IPS DF 4.7 (cell line): Measurements from ENCODE around the gene ZNF438.
"Not testable (repeated sequence)": the region's sequence is repeated elsewhere in the genome, so short reads cannot be mapped to it uniquely, and the experiment has no call there.

ENCODE experiments used
- DNase-seq: peaks from one replicate; pipeline ENCODE4 v3.0.0-alpha.2; 2013; ENCODE audit warnings: low spot score; ENCODE audit errors: extremely low read depth

ZNF438 gene

DNA sequence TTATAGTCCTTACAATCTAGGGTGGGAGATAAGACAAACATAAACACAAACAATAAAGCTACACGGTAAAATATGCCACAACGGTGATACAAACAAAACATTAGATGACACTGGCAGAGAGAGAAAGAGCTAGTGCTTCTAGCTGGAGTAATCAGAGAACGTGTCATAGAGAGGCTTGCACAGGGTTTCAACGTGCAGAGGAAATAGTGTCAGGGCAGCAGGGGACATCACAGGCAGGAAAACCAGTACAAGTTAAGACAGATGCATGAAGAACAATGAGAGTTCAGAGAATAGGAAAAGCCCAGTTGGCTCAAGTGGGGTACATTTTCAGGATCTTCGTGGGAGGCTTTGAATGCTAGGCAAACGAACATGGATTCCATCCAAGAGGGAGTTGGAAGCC lies 91.4 kb downstream of the ZNF438 start:
- no peak for DNase-seq

DNA sequence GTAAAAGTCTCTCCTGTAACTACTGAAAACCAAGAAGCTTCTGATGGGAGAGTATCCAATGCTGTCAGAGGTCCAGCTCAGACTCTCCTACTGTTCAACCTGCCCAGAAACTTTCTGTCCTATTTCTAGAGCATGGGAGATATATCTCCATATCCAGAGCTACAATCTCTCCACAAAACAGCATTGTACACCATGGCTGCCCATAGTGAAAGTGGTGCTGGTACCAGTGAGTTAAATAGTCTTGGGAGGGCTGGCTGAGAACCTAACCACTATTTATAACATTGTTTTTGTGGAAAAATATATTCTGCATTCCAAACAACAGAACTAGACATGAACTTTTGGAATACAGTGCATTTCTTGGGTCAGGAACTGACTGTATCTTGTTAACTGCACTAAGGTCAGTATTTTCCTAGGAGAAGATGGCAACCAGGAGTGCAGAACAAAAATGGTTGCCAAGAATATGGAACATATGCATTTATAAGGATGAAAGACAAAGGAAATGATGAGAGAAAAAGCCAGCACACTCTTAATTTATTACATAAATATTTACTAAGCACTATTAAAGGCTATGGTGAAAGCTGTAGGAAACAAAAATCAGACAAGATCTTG lies 91.9 kb downstream of the ZNF438 start:
- no peak for DNase-seq

DNA sequence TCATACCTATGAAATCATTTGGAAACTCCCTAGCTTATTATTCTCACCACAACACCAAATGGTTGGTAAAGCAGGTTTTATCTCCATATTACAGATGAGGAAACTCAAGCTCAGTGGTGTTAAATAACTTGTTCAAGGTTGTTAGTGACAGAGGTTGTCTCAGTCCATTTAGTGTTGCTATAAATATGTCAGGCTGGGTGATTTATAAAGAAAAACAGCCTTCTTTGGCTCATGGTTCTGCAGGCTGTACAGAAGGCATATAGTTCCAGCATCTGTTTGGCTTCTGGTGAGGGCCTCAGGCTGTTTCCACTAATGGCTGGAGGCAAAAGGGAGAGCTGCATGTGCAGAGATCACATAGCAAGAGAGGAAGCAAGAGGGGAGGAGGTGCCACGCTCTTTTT lies 96.6 kb downstream of the ZNF438 start:
- DNase-seq = no peak

DNA sequence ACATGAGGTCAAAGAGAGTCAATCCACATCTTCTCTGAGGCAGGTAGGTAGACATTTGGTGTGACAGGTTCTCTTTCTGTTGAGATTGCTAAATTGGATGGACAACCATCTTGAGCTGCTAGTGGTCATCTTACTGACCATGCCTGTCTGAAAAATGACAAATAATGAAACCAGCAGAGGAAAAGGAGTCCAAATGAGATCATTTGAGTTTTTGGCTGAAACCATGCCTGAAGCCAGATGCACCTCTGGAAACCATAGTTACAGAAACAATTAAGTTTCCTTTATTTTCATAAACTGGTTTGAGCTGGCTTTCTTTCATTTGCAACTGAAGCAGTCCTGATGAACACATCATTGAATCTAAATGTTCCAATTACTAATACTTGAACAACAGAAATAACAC lies 100.6 kb downstream of the ZNF438 start:
- no peak for DNase-seq

DNA sequence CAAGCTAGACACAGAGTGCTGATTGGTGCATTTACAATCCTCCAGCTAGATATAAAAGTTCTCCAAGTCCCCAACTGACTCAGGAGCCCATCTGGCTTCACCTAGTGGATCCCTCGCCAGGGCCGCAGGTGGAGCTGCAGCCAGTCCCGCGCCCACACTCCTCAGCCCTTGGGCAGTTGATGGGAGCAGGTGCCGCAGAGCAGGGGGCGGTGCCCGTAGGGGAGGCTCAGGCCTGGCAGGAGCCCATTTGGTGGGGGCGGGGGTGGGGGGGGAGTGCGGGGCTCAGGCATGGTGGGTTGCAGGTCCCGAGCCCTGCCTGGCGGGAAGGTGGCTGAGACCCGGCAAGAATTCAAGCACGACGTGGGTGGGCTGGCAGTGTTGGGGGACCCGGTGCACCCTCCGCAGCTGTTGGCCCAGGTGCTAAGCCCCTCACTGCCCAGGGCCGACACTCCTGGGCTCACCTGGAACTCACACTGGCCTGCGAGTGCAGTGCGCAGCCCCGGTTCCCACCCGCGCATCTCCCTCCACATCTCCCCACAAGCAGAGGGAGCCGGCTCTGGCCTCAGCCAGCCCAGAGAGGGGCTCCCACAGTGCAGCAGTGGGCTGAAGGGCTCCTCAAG lies 101.7 kb downstream of the ZNF438 start:
- no peak for DNase-seq

DNA sequence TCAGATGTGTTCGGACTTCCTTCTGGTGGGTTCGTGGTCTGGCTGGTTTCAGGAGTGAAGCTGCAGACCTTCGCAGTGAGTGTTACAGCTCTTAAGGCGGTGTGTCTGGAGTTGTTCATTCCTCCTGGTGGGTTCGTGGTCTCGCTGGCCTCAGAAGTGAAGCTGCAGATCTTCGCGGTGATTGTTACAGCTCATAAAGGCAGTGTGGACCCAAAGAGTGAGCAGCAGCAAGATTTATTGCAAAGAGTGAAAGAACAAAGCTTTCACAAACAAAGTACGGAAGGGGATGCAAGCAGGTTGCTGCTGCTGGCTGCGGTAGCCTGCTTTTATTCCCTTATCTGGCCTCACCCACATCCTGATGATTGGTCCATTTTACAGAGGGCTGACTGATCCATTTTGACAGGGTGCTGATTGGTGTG lies 102.3 kb downstream of the ZNF438 start:
- not testable (repeated sequence) for DNase-seq

DNA sequence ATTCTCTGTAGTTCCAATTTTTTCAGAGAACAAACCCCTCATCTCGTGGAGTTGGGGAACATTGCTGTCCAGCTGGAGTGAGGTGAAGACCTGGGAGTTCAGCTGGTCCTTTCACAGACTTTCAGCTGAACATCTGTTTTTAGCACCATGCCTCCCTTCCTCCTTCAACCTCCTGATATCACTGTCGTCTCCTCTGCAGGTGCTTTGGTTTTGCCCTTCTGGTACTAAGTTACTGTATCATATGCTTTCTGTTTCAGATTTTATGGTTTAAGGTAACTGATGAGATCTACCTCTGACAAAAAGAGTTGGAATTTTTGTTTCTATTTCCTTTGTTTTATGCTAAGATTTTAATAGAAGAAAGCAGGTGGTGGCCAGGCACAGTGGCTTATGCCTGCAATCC lies 102.9 kb downstream of the ZNF438 start:
- no peak for DNase-seq

DNA sequence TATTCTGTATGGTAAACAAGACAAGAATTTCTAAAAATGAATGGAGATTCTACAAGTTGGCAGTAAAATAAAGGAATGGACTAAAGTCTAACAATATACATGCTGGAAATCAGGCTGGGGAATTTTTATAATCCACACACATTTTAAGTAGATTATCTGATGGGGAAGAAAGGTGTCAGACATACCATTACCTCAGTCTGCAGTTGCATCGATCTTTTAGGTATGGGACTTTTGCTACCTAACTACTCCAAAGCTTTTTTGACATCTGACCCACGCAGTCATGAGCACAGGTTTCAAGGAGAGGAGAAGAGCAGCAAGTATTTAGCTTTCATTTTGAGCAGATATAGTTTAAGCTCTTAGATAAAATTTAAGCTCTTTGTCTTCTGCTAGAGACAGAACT lies 113.0 kb downstream of the ZNF438 start:
- no peak for DNase-seq

DNA sequence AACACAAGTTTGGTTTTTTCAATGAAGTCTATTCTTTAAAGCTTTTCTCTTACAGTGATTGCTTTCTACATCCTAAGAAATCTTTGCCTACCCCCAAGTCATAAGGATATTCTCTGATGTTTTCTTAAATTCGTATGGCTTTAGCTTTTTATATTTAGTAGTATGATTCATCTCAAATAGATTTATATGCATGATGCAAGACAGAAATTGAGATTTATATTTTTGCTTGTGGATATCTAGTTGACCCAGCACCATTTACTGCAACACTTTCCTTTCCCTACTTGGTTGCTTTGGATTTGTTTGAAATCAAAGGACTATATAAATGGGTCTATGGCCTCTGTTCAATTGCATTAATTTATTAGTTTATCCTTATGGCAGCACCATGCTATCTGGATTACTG lies 113.9 kb downstream of the ZNF438 start:
- DNase-seq = no peak

DNA sequence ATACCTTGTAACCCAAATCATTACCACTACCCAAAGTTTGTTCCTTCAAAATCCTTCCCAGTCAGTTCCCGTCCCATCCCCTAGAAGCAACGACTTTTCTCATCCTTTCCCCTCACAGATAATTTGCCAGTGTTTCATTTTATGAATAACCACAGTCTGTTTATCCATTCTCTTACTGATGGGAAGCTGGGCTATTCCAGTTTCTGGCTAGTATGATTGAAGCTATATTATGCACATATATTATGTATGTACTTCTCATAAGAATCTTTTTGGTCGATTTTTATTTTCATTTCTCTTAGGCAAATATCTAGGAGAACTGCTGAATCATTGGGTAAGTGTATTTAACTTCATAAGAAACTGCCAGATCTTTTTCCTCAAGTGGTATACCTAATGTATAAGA lies 114.6 kb downstream of the ZNF438 start:
- no peak for DNase-seq

DNA sequence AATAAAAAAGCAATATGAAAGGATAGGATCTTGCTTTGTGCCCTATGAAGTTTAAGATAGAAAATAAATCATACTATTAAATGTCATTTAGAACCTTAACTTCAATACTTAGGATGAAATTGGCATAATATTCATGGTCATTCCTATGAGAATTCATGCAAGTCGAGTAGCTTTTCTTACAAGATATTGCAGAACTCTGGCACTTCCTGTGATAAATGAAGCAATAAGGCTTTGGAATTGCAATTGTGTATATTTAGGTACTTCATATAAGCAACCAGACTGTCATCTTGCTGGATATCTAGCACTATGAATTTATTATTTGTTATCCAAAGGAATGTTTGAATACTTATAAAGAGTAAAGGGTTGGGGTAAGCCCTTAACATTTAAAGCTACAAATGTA lies 116.5 kb downstream of the ZNF438 start:
- DNase-seq = no peak

DNA sequence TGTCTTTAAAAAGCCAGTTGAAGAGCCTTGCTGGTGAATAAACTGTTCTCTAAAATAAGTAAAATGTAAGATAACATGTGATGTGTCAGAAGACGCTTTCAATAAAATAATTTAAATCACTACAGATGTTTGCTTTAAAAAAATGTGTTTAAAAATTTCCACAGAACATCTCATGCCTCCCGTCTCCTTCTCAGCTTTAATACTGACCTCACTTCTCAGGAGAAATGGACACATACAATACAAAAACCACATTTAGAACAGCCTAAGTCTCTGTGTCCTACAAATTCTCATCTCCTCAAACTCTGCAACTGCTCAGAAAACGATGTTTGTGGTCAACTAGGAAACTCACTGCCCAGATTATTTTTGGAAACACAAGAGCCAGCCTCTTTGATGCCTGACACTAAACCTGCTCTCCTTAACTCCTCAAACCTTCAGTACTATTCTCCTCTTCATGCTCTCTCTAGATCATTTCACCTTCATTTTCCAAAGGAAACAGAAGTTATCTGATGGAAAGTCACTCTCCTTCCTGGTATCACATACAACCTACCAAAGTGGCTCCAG lies 120.3 kb downstream of the ZNF438 start:
- no peak for DNase-seq

DNA sequence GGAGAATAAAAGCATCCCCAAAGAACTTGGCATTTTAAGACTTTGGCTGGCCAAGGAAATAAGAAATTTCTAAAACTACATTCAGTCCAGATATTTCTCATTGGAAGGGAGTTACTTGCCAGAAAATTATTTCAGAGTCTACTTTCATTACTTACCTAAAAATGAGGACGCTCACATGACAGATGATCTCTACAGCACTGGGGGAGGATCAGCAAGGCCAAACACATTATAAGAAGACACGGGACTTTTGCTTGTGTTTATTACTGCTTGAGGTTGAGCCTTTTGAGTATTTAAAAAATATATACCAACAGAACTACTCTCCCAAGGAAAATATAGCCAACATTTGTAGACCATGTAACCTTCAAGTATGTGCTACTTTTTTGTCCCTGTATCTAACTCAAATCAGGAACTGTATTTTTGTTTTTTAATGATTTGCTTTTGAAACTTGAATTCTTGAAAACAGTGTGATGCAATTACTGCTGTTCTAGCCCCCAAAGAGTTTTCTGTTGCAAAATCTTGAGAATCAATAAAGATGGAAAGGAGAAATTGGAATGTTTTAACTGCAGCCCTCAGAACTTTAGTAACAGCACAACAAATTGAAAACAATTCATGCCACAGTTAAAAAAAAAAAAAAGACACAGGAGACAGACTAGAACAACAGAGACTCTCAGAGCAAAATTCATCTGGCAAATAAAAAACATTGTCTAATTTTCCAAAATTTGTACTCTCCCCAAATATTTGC lies 128.1 kb downstream of the ZNF438 start:
- DNase-seq = no peak

DNA sequence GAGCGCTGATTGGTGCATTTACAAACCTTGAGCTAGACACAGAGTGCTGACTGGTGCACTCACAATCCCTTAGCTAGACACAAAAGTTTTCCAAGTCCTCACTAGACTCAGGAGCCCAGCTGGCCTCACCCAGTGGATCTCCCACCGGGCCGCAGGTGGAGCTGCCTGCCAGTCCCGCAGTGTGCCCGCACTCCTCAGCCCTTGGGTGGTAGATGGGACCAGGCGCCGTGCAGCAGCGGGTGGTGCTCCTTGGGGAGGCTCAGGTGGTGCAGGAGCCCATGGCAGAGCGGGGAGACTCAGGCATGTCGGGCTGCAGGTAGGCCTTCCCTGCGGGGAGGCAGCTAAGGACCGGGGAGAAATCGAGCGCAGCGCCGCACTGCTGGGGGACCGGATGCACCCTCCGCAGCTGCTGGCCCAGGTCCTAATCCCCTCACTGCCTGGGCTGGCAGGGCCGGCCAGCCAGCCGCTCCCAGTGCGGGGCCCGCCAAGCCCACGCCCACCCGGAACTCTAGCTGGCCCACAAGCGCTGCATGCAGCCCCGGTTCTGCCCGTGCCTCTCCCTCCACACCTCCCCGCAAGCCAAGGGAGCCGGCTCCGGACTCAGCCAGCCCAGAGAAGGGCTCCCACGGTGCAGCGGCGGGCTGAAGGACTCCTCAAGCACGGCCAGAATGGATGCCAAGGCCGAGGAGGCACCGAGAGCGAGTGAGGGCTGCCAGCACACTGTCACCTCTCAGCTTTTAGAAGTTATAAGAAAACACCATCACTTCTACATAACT lies 128.9 kb downstream of the ZNF438 start:
- no peak for DNase-seq

DNA sequence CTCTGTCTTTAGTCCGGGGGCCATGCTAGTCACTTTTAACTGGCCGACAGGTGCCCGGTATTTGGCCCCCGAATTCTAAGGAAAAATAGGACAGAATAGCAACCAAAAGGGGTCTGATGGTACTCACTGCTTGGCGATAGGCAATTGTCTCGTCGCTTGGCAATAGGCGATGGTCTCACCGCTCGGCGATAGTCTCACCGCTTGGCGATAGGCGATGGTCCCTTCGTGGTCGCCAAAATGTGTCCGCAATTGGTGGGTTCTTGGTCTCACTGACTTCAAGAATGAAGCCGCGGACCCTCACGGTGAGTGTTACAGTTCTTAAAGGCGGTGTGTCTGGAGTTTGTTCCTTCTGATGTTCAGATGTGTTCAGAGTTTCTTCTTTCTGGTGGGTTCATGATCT lies 130.2 kb downstream of the ZNF438 start:
- DNase-seq = not testable (repeated sequence)

DNA sequence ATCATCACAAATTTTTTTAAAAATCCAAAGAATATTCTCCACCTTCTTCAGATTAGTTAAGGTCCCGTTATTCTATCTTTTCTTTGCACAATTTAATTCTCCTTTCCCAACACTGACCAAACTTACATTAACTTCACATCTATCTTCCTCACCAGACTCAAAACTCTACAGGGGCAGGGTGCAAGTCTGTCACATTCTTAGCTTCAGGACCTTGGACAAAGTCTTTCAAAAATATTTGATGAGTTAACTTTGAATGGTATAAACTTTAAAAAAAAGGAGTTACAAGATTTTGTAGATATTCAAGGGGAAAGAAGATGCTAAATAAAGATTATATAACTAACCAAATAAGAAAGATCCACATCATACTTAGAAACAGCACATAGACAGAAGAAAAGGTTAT lies 132.7 kb downstream of the ZNF438 start:
- DNase-seq = no peak

DNA sequence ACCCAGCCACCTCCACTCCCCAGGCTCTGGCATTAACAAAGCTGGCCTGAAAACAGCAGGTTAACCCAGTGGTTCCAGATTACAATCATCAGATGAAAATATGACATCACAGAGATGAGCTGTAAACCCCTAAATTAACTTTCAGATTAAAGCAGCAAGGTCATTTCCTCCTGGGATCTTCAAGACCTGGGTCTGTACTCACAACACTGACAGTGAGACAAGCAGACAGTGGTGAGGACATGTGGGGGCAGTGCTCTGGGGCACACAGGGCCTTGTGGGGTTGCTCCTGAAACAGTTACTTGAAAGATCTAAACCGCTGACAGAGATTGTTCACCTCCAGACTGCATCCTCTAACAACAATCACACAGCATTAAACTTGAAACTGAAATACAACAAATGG lies 134.1 kb downstream of the ZNF438 start:
- DNase-seq = no peak

DNA sequence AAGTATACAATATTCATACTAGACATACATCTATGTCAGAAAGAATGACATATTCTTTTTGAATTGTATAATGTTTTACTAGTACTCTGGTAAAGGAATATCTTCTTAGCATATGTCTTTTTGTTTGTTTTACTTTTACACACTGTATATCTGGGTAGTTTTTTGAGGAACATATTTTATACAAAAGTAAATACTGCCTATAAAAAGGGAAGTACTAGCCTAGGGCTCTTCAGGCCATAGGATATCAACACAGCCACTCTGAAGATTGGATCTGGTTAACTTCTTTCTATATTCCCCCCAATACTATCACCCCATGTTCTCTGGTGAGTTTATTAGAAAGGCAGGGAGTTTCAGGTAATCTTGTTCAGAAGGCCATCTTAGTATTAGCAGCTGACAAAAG lies 134.6 kb downstream of the ZNF438 start:
- no peak for DNase-seq

DNA sequence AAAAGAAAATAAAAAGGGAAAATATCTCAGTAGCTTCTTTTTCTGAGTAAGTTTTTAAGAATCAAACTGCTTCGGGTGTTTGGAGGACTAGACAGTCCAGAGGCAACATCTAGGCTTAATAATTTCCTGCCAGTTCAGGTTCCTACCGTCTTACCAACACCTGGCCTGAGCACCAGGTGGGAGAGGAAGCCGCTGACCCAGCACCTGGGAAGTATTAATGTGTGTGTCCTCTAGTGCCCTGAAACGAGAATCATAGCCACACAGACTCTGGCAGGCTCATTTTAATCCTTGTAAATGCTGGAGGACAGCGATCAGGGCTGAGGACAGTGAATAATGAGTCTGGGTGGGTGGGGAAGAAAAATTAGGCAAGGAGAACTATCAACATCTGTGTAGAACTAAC lies 137.4 kb downstream of the ZNF438 start:
- no peak for DNase-seq

DNA sequence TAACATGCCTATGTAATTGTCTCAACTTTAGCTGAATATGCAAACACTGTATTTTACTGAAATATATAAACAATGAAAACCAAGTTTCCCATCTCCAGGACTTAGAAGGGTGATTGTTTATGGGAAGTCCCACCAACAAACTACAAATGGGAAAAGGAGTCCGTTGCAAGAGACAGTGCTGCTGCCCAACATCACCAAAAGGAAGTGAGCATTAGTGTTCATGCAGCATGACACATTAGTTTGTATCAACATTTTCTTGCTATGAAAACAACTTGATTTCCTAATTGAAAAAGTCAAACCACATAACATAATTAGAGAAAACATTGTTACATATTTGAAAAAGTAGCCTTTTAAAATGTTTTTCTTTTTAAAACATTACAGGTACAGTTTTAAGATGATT lies 138.5 kb downstream of the ZNF438 start:
- DNase-seq = no peak

DNA sequence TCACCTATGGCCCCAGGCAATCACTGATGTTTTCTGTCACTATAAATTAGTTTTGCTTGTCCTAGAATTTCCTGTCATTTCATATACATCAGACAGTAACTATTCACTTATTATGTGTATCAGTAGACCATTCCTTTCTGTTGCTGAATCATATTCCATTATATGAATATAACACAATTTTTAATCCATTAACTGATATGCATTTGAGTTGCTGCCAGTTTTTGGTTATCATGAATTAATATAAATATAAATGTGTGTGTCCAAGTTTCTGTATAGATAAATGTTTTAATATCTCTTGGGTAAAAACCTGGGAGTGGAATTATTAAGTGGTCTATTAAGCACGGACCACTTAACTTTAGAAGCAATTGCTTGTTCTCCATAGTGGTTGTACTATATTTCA lies 143.8 kb downstream of the ZNF438 start:
- no peak for DNase-seq

DNA sequence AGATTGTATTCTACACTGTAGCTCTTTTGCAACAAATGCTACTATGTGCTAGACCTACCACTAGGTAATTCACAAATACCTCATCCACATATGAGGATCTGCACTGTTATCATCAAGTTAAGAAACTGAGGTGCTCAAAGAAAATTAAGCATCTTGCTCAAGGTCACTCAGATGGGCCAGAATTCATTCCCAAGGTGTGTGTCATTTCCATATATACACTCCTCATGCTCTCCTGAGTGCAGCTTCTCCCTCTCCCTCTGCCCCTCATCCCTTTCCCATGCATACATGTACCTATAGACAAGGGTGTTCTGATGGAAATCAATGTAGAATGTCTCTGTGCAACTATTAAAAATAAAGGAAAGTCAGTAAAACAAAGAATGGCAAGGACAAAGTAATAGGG lies 146.2 kb downstream of the ZNF438 start:
- no peak for DNase-seq
